Panc1 (cell line): Measurements from ENCODE around the gene EIPR1.

Source experiments
- SIN3A ChIP-seq: IDR thresholded peaks from 2 replicates; pipeline ENCODE4 v1.6.1; 2012; ENCODE audit warnings: low read depth, mild to moderate bottlenecking, low read length, moderate library complexity, borderline replicate concordance; ENCODE audit not compliant: insufficient read depth
- TF ChIP-seq, protein P1 (sequence below): fragments of 450-650 bp; IDR thresholded peaks from 2 replicates; pipeline ENCODE4 v1.5.1; 2017; ENCODE audit warnings: mild to moderate bottlenecking

- no peak for TF ChIP-seq SIN3A
- TF ChIP-seq, protein P1, sequence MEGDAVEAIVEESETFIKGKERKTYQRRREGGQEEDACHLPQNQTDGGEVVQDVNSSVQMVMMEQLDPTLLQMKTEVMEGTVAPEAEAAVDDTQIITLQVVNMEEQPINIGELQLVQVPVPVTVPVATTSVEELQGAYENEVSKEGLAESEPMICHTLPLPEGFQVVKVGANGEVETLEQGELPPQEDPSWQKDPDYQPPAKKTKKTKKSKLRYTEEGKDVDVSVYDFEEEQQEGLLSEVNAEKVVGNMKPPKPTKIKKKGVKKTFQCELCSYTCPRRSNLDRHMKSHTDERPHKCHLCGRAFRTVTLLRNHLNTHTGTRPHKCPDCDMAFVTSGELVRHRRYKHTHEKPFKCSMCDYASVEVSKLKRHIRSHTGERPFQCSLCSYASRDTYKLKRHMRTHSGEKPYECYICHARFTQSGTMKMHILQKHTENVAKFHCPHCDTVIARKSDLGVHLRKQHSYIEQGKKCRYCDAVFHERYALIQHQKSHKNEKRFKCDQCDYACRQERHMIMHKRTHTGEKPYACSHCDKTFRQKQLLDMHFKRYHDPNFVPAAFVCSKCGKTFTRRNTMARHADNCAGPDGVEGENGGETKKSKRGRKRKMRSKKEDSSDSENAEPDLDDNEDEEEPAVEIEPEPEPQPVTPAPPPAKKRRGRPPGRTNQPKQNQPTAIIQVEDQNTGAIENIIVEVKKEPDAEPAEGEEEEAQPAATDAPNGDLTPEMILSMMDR, result no peak
Observed at GRCh38 chr2:3204031-3204821, 173.4 kb downstream of the EIPR1 start.
